OCI-LY1 (cell line): ENCODE results near the gene ASIC4.

ENCODE experiments used
- H2AFZ ChIP-seq: fragments of 200-600 bp; sonication (generic), shearing (Covaris generic); 2 replicates; pipeline ENCODE4 v1.6.0; 2014; ENCODE audit warnings: antibody characterized with exemption, mild to moderate bottlenecking, low read length
- H3F3A ChIP-seq: fragments of 200-600 bp; sonication (generic), shearing (Covaris generic); 2 replicates; pipeline ENCODE4 v1.6.0; 2014; ENCODE audit warnings: mild to moderate bottlenecking, antibody characterized with exemption, low read length, moderate library complexity; ENCODE audit not compliant: insufficient read depth
- H3K27ac ChIP-seq: fragments of 200-600 bp; sonication (generic); 2 replicates; pipeline ENCODE4 v1.5.1; 2014; ENCODE audit warnings: low read length, mixed run types, mild to moderate bottlenecking, low read depth; ENCODE audit not compliant: poor library complexity, severe bottlenecking
- H3K27me3 ChIP-seq: fragments of 200-600 bp; sonication (generic); 2 replicates; pipeline ENCODE4 v1.6.0; 2014; ENCODE audit warnings: antibody characterized with exemption, mild to moderate bottlenecking, low read length, moderate library complexity; ENCODE audit not compliant: insufficient read depth
- H3K36me3 ChIP-seq: fragments of 200-600 bp; sonication (generic); 2 replicates; pipeline ENCODE4 v1.6.1; 2014; ENCODE audit warnings: mild to moderate bottlenecking, antibody characterized with exemption, low read length, moderate library complexity, mixed read lengths; ENCODE audit not compliant: insufficient read depth
- H3K4me1 ChIP-seq: fragments of 200-600 bp; sonication (generic); 2 replicates; pipeline ENCODE4 v1.5.1; 2014; ENCODE audit warnings: mild to moderate bottlenecking, low read length, moderate library complexity; ENCODE audit not compliant: insufficient read depth, severe bottlenecking
- H3K4me2 ChIP-seq: fragments of 200-600 bp; sonication (generic), shearing (Covaris generic); 2 replicates; pipeline ENCODE4 v1.6.1; 2014; ENCODE audit warnings: low read length
- H3K4me3 ChIP-seq: fragments of 200-600 bp; sonication (generic); 2 replicates; pipeline ENCODE4 v1.5.1; 2014; ENCODE audit warnings: low read length, low read depth, mild to moderate bottlenecking, mixed read lengths; ENCODE audit not compliant: poor library complexity, severe bottlenecking
- H3K79me2 ChIP-seq: fragments of 200-600 bp; shearing (Covaris generic); 2 replicates; pipeline ENCODE4 v1.6.1; 2016; ENCODE audit warnings: mixed run types, low read length, mixed read lengths; ENCODE audit not compliant: insufficient read depth
- H3K9ac ChIP-seq: fragments of 200-600 bp; sonication (generic), shearing (Covaris generic); 2 replicates; pipeline ENCODE4 v1.6.1; 2014; ENCODE audit warnings: mild to moderate bottlenecking, low read length, mixed read lengths
- H3K9me2 ChIP-seq: fragments of 200-600 bp; sonication (generic), shearing (Covaris generic); 2 replicates; pipeline ENCODE4 v1.6.1; 2014; ENCODE audit warnings: low read depth, mild to moderate bottlenecking, low read length, mixed read lengths
- H3K9me3 ChIP-seq: fragments of 200-600 bp; shearing (Covaris generic); 2 replicates; pipeline ENCODE4 v1.6.1; 2014; ENCODE audit warnings: low read length, mixed read lengths
- H4K20me1 ChIP-seq: fragments of 200-600 bp; sonication (generic), shearing (Covaris generic); 2 replicates; pipeline ENCODE4 v1.6.0; 2016; ENCODE audit warnings: mild to moderate bottlenecking, low read length; ENCODE audit not compliant: insufficient read depth
- CTCF ChIP-seq: fragments of 200-600 bp; sonication (generic), shearing (Covaris generic); IDR thresholded peaks from 2 replicates; pipeline ENCODE4 v1.5.1; 2017; ENCODE audit warnings: mild to moderate bottlenecking, antibody characterized with exemption, low read length, moderate library complexity, mixed read lengths
- EZH2 ChIP-seq: fragments of 200-600 bp; sonication (generic), shearing (Covaris generic); IDR thresholded peaks from 2 replicates; pipeline ENCODE4 v1.8.0; 2017; ENCODE audit warnings: borderline replicate concordance, mixed run types, mild to moderate bottlenecking, antibody characterized with exemption, low read length, moderate library complexity, mixed read lengths

Gene ASIC4

GRCh38 chr2:219570194-219570923, 56.1 kb downstream of the ASIC4 start:
- Histone ChIP-seq H3K9ac (no peak overlapping the region), H3K27me3 (no peaks in the 10 kb centered on the region), H3K27ac (no peak overlapping the region), H3K4me1 (no peaks in the 10 kb centered on the region), H2AFZ (no peak overlapping the region), H3K4me3 (no peak overlapping the region), H3K4me2 (no peak overlapping the region), H3K9me3 (no peaks in the 10 kb centered on the region), H4K20me1 (no peaks in the 10 kb centered on the region), H3F3A (no peaks in the 10 kb centered on the region), H3K79me2 (no peaks in the 10 kb centered on the region), H3K36me3 (no peaks in the 10 kb centered on the region), H3K9me2 (no peaks in the 10 kb centered on the region)
- no peak for TF ChIP-seq EZH2
- no peak for TF ChIP-seq CTCF

- no peaks in the 10 kb centered on the region for H3K27me3 ChIP-seq
- no peak overlapping the region for H3K4me2 ChIP-seq
- no peaks in the 10 kb centered on the region for H3K9me3 ChIP-seq
- no peaks in the 10 kb centered on the region for H3K4me1 ChIP-seq
- H3F3A ChIP-seq = no peaks in the 10 kb centered on the region
- no peak overlapping the region for H3K27ac ChIP-seq
- H3K9me2 ChIP-seq = no peaks in the 10 kb centered on the region
- TF ChIP-seq CTCF (no peak), EZH2 (no peak)
- no peaks in the 10 kb centered on the region for H3K79me2 ChIP-seq
- H3K36me3 ChIP-seq = no peaks in the 10 kb centered on the region
- no peak overlapping the region for H2AFZ ChIP-seq
- no peaks in the 10 kb centered on the region for H4K20me1 ChIP-seq
- H3K9ac ChIP-seq = no peak overlapping the region
- no peak overlapping the region for H3K4me3 ChIP-seq
Observed at GRCh38 chr2:219570924-219571310, 56.6 kb downstream of the ASIC4 start.

- Histone ChIP-seq H3K9ac (no peak within 1 kb of the TSS), H3K4me2 (no peak within 1 kb of the TSS), H3K79me2 (no peaks in the 10 kb centered on the region), H3K4me3 (no peak within 1 kb of the TSS), H3K9me2 (no peaks in the 10 kb centered on the region), H4K20me1 (no peaks in the 10 kb centered on the region), H3K27me3 (no peaks in the 10 kb centered on the region), H3F3A (no peaks in the 10 kb centered on the region), H3K9me3 (no peaks in the 10 kb centered on the region), H3K4me1 (no peaks in the 10 kb centered on the region), H3K36me3 (no peaks in the 10 kb centered on the region), H2AFZ (no peak within 1 kb of the TSS), H3K27ac (no peak within 1 kb of the TSS)
- TF ChIP-seq CTCF = no peak
- no peak for TF ChIP-seq EZH2
Observed at GRCh38 chr2:219571311-219572236, 57.3 kb downstream of the ASIC4 start, which contains the start of gene OBSL1. TSS of gene OBSL1 (minus strand) at chr2:219571539. CDS start at chr2:219571232, 307 bp downstream.
